HG03039 (cell line): ENCODE results near the gene PEF1.
A peak's percentile ranks its signal among the peaks of the same experiment; 100 is the strongest.
"Not testable (repeated sequence)": the region's sequence is repeated elsewhere in the genome, so short reads cannot be mapped to it uniquely, and the experiment has no call there.

Experiments used
- ATAC-seq: cut with Tn5 transposase; IDR thresholded peaks from one replicate; pipeline ENCODE4 v1.9.1; 2021; ENCODE audit warnings: mild to moderate bottlenecking, moderate library complexity; ENCODE audit not compliant: unreplicated experiment

PEF1 gene

DNA sequence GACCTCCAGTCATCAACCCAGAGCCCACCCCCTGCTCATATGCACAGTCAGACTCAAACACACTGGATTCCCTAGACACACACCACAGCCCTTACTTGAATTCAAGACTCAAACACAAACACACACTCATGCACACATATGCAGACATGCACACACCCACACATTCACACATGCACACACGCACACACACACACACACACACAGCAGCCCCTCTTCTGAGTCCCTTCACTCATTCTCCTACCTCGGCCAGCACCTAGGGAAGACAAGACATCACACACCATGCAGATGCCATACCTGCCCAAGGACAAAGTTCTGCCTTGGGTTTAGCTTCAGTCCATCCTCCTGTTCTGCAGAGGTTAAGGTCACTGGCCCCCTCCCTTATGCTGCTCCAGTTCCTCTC lies 28.7 kb downstream of the PEF1 start:
- no peak for ATAC-seq

DNA sequence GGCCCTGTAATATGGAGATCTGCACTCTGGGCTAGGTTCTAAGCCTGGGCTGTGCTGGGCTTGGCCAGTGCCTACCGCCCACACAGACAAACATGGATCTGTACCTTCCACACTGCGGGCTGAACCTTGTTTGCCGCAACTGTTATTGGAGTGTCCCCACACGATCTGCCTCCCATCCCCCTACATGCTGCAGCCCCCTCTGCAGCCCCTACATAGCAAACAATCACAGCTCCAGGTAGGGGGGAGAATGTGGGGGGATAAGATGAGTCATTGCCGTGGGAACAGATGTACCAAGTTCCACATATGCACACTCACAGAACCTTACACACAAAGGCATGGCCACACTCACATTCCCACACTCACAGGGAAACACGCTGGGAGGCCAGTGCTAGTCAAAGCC lies 29.3 kb downstream of the PEF1 start:
- ATAC-seq, result no peak

DNA sequence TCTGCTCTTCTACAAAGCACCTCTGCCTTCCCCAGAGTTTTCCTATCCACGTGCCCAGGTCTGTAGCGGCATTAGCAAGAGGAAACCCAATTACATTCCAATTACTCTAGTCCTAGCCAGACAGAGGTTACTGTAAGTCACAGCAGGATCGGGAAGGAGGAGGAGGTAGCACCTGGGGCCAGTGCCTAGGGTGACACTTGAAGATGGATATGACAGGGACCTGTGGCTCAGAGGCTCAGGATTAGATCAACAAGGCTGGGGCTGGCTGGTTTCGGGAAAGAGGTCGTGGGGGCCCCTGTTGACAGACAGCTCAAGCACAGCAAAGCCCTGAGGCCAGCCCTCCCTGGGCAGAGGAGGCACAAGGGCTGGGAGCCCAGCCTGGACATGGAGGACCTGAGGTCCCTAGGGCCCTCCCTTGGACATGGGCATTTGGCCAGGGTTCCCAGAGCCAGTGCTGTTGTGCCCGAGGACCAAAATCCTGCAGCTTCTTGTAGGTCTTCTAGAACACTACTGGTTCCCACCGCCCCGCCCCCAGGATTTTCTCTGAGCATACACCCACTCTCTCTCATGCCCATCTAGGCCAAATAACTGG lies 30.2 kb downstream of the PEF1 start:
- ATAC-seq, result no peak

DNA sequence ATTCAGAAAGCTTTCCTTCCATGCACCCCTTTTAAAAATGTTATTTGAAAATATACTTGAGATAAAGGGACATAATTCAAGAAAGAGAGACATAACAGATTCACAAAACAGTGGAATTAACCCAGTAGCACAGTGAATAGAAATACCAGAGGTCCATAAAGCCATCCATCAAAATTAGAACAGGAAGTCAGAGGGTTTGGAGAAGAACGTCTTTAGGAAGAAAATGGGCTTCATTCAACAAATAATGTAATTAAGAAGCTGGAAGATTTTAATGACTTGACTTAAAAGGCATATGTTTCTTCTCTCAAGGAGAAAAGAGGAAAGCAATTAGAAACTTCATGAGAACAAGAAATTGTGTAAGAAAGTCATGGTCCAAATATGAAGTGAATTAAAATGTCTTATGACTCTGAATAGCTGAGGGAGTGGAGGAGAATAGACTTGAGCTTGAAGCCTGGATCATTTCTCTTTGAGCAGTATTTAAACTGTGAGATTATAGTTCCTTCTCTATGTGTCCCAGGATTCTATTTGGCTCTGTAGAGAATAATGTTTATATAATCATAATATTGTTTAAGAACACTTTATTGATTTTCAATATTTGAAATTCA lies 35.1 kb downstream of the PEF1 start:
- ATAC-seq, result no peak

DNA sequence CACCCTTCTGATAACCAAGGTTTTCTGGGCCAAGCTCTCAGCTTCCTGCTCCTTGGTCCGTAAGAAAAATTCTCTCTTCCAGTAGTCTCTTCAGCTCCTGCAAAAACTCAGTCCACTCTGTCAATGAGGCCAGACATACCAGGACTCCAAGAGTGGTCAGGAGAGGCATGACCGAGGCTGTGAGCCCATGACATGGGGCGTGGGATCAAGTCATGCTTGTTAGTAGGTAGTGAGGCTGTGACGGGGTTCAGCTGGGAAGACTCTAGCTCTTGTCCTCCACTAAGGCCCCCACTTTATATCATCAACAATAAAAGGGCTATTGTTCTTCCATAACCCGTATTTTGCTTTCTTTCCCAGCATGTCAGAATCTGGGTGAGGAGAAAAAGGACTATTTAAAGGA lies 37.3 kb downstream of the PEF1 start:
- no peak for ATAC-seq

DNA sequence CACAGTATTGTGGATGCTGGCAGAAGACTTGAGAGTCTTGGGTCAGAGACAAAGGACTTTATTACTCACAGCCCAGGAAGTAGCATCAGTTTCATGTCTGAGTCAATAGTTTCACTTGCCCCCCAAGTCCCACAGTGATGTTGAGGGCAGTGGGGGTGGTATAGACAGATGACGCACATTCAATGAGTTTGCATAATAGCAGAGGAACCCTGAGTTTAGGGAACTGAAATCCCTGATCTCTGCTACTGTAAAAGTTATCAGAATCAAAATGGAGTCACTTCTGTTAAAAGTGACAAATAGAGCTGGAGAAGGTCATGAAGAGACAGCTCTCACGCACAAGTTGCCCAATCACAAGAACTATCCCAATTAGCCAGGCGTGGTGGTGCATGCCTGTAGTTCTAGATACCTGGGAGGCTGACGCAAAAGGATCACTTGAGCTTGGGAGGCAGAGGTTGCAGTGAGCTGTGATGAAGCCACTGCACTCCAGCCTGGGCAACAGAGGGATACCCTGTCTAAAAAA lies 38.7 kb downstream of the PEF1 start:
- peak; percentile 94 for ATAC-seq

DNA sequence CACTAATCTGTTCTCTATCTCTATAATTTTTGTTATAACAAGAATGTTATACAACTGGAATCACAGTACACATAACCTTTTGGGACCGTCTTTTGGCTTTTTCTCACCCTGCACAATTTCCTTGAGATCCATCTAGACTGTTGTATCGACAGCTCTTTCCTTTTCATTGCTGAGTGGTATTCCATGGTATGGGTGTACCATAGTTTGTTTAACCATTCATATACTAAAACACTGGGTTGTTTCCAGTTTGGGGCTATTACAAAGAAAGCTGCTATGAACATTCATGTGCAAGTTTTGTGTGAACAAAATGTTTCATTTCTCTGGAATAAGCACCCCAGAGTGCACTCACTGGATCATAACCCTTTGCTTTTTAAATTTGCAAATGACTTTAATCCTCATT lies 42.6 kb downstream of the PEF1 start:
- no peak for ATAC-seq

DNA sequence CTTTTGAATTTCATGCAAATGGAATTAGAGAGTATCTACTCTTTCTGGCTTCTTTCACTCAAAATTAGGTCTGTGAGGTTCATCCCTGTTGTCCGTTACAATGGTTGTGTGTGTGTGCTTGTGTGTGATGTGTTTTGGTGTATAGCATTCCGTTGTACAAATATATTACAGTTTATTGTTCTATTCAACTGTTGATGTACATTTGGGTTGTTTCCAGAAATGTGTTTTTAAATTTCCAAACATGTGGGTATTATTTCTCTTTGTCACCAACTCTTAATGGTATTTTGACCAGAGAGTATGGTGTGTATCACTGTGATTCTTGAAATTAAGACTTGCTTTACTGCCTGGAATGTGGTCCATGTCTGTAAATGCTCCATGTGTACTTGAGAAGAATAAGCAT lies 44.0 kb downstream of the PEF1 start:
- no peak for ATAC-seq

DNA sequence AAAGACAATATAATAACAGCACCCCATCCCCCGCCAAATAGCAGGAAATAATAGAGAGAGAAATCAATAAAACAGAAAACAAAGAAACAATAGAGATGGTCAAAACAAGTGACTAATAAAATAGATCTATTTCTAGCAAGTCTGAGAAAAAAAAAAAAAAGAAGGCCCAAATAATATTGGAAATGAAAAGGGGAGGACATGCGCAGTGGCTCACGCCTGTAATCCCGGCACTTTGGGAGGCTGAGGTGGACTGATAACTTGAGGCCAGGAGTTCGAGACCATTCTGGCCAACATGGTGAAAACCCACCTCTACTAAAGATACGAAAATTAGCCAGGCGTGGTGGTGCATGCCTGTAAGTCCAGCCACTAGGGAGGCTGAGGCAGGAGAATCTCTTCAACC lies 45.7 kb downstream of the PEF1 start:
- no peak for ATAC-seq

DNA sequence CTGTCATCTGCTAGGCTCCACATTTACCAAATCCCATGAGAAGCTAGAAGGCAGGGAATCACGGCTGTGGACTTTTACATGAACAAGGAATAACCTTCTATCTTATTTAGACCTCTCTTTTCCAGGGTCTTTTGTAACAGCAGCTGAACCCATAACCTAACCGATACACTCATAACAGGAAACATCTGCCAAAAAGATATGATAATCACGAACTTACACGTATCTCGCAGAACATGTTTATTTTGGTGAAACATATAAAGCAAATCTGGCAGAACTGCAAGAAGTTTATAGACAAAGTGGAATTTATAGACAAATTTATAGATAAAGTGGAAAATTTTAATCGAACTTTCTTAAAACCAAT lies 48.0 kb downstream of the PEF1 start:
- ATAC-seq, result no peak

DNA sequence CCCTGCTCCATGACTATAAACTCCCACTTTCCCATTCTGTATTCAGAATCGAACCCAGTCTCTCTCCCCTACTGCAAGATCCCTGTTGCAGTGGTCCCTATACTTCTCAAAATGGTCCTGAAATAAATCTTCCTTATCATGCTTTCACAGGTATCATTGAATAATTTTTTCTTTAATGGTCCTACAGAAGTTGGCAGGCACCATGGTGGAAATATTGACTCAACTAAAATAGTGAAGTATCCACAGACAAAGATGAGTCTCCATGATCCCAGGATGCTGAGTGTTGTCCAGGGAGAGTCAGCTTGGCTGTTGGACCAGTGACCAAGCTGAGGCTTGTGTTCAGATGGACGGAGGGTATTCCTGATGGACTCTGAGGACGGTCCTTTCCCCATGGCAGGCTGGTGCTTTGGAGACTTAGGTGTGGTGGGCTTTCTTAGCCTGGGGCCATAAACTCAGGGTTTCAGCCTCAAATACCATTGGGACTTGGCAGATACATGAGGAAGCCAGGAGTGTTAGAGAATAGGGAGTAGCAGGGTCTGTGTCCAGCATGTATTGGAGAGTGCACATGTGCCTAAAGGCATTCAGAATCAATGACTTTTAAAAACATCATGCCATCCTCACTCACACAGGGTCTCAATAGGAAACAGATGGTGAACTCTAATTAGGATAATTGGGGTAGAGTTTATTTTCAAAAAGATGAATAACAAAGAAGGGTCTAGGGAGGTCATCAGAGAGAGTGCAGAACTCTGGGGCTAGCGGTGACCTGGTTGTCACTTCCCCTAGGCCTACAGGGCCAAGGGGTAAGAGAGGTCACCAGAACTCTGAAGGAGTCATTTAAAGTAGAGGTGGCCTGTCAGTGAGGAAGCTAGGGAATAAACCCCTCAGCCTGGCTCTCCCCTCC lies 48.6 kb downstream of the PEF1 start:
- no peak for ATAC-seq

DNA sequence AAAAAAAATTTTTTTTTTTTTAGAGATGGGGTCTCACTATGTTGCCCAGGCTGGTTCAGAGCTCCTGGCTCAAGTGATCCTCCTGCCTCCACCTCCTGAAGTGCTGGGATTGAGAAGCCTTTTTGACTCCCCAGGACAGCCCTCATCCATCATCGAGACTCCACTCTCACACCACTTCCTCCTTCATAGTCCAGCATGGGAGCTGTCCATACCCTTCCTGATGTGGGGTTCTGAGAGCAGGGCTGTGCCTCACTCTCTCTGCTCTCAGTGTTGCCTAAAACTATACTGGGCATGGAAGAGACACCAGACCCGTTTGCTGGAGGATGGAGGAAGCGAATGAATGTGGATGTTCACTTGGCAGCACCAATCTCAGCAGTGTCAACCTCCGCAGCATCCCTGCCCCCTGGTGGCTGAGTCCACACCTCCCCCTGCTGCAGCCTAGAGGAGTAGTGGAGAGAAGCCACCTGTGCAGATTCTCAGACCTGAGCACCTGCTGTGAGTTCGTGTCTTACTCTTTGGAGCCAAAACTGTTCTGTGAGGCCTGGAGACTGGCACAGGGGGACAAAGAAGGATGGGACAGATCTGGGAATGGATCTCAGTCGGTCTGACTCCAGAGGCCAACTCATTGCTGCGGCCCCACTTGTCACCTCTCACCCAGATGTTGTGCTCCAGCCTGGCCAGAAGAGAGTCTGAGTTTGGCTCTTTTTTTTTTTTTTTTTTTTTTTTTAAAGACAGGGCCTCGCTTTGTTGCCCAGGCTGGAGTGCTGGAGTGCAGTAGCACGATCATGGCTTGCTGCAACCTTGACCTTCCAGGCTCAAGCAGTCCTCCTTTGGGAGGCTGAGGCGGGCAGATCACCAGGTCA lies 50.7 kb downstream of the PEF1 start:
- ATAC-seq, result no peak

DNA sequence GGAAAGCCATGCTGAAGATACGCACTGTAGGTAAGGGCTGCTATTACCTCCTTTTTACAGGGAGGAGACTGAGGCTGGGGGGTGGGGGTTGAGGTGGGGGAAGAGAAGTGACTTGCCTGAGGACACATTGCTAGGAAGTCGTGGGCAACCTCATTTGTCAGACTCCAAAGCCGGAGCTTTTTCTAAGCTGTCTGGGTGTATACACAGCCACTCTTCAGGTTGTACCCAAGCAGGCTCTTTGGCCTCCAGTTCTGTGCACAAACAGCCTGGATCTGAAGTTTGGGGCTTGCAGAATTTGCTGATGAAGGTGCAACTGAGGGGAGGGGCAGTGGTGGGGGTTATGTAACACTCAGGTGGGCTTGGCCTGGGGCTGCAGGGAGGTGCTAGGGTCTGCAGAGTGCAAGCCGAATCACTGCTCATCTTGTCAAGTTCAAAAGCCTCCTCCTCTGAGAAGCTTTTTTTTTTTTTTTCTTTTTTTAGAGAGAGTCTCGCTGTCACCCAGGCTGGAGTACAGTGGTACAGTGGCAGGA lies 51.5 kb downstream of the PEF1 start:
- ATAC-seq, result no peak

DNA sequence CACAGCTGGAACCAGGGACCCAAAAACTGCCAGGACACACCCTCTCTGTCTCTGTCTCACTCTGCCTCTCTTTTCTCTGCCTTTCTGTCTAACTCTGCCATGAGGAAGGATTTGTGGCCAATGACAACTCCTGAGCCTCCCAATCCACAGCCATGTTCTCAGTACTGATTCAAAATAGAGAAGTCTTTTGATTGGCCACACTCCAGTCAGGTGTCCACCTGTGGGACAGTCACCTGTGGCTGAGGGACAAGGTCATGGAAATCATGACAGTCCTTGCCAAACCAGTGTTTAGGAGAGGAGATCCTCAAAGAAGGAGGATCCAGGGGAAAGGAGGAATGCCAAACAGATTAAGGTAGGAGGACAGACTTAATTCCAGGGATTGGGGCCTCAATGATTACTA lies 52.5 kb downstream of the PEF1 start:
- no peak for ATAC-seq

DNA sequence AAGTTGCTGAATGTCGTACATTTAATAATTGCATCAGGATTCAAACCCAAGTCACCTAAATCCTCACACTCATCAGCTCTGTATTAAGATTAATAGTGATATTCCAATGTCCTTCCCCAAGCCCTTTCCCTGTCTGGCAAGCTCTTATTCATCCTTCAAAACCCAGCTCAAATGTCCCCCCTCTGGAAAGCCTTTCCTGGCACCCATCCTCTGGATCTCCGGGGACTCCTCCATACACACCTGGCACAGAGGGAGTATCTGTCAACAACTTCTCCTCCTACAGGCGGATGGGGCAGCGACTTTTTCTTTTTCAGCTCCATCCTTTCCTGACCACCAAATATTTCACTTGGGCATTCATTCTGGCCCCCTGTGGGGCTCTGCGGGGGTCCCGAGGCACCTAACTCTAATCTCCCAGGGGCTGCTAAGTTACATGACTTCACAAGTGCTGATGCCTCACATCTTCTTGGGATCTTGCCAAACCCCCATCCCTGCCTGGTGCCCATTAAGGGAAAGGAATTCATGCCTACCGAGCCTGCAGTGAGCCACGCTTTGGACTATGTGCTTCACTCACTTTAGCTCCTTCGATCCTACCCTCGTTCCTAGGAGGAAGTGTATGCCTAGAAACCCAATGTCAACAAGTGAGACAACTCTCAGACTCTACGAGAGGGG lies 53.1 kb downstream of the PEF1 start:
- ATAC-seq, result no peak

DNA sequence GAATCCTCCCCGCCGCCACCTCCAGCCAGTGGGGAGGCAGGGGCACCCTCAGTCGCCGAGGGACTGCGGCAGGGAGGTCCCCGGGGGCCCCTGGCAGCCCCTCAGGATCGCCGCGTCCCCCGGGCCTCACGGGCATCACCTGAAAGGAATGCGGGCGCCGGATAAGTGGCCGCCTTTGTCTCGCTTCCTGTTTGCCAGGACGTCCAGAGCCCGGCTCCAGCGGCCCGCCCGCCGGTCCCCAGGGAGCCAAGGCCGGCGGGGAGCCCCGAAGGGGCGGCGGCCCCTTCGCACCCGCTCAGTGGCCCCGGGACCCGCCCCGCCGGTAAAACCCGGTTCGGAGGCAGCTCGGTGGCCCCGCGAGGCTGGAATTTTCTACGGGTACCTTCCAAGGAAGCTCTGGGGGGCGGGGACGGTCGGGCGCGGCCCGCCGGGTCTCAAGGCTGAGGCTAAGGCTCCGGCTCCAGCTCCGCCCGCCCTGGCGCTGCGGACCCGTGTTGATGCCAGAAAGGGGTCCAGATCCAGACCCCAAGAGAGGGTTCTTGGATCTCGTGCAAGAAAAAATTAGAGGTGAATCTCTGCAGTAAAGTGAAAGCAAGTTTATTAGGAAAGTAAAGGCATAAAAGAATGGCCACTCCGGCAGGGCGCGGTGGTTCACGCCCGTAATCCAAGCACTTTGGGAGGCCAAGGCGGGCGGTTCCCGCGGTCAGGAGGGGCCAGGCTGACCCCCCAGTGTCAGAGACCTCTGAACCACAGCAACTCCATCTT lies 55.7 kb downstream of the PEF1 start:
- ATAC-seq, result no peak

DNA sequence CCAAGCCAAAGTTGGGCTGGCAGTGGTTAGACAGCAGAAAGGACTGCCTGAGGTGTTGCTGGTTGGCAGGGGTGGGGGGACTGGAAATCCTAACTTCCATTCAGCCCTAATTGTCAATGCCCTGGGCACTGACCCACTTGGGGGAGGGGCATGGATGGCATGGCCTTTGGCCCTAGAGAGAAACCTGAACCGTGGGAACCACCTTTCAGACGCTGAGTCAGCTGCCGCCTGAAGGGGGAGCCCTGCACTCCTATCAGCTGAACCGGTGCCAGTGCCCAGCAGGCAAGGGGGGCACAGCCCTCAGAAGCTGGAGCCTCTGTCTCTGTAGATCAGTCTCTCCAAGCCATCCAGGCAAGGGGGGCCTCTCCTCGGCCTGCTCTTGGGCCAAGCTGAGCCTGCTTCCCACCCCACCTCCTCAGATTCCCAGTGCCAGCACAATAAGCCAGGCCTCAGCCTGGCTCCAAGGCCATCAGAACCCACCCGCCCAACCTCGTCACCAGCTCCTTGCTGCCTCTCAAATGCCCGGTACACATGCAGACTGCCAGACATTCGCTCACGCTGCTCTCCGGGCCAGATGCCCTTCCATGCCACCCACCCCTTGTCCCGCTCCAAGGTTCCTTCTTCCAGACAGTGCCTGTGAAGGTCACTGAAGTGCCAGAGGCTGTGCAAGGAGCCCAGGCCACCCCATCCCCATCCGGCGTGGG lies 56.8 kb downstream of the PEF1 start:
- ATAC-seq, result no peak

DNA sequence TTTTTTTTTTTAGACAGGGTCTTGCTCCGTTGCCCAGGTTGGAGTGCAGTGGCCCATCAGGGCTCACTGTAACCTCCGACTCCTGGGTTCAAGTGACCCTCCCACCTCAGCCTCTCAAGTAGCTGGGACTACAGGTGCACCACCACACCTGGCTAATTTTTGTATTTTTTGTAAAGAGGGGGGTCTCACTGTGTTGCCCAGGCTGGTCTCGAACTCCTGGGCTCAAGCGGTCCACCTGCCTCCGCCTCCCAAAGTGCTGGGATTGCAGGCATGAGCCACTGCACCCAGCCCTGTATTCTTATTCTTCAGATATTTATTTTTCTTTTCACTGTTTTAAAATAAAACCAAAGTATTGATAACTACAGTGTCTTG lies 57.4 kb downstream of the PEF1 start:
- not testable (repeated sequence) for ATAC-seq
